GM18508 (cell line): ENCODE measurements around the gene GRID1.
A peak's percentile ranks its signal among the peaks of the same experiment; 100 is the strongest.
"Not testable (repeated sequence)": the region's sequence is repeated elsewhere in the genome, so short reads cannot be mapped to it uniquely, and the experiment has no call there.

Source experiments
- ATAC-seq: cut with Tn5 transposase; IDR thresholded peaks from one replicate; pipeline ENCODE4 v1.9.1; 2021; ENCODE audit warnings: moderate number of reproducible peaks; ENCODE audit not compliant: insufficient read depth, unreplicated experiment

Gene GRID1

DNA sequence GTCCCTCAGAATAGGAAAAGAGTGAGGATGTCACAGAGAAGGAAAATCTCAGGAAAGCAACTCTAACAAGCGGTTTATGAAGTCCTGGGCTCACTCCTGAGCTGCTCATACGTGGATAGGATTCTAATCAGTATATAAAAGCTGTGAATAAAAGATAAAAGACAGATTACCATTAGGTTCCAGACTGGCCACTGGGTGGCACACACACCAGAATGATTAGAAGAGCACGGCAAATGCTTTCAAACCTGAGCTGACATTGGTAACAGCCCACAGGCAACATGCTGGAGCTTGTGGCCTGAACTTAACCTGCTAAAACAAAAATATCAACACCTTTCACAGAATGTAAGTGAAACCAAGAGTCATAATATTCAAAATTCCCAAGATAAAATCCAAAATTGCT is 370.8 kb downstream of the GRID1 start:
- ATAC-seq, result no peak

DNA sequence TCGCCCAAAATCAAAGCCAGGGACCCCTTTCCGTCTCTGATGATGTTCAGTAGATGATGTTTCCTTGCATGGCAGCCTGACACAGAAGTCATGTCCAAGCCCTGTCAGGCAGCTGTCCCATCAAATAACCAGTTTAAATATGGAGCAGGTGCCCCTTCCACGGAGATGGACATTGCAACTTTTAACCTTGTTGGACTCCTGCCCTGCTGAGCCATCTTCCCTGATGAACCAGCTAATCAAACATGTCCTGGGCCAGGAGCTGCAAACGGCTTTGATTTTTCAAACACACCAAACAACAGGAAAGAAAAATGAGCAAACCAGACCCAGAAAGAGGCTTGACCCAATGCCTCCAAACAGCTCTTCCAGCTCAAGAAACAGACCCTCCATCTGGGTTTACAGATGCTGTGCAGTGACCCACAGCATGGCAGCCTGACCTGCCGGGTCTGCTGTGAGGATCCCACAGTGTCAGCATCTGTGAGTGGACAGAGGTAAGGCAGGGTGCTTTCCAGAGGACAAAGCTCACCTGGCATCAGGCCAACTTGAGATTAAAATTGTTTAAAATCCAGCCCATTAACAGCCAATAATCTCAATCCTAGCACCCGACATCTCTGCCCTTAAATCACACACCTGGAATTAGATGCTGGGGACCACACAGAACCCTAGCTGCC is 372.6 kb downstream of the GRID1 start:
- ATAC-seq, result no peak

DNA sequence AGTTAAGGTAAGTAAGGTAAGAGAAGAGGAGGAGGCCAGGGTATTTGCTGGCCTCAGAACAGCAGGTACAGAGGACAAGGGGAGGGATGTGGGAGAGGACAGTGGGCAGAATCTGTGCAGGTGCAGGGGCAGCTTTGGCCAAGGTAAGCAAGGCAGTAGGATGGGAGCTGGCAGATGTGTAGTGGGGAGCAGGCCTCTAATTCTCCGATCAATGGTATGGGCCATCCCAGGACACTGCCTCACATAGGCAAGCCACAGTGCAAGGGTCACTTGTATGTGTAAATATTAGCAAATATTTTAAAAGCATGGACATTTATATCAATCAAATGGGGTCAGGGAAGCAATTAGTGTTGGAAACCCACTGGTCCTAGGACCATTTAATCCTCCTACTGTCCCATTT is 373.5 kb downstream of the GRID1 start:
- no peak for ATAC-seq

DNA sequence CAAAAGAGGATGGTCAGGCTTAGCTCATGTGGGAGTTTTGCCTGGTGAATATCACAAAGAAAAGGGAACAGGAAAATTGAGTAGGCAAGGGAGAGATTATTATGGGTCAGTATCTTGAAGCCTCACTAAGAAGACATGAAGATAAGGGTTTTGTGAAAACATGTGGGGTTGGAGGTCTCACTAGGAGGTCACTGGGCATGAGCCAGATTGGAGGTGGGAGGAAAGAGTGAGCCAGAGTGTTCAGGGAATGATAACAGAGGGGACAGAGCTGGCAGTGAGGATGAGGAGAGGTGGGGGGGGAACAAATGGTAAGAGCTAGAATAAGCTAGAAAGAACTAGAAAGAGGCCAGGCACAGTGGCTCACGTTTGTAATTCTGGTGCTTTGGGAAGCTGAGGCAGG is 374.3 kb downstream of the GRID1 start:
- ATAC-seq, result no peak

DNA sequence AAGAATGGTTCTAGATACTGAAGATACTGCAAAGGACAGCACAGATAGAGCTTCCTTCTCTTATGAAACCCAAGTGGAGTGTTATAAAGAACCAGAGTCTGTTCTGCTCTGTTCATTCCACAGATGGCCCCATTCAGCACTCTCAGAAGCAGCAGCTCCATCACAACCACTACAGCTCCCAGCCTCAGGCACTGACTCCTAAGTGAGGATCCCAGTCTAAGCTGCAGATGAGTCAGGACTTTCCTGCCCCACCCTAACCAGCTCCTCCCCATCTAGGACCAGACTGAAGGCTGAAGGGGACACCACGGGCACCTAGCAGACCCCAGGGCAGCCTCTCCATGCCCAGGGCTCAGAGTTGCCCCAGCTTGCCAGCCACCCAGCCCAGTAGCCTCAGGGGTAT is 379.8 kb downstream of the GRID1 start:
- no peak for ATAC-seq

DNA sequence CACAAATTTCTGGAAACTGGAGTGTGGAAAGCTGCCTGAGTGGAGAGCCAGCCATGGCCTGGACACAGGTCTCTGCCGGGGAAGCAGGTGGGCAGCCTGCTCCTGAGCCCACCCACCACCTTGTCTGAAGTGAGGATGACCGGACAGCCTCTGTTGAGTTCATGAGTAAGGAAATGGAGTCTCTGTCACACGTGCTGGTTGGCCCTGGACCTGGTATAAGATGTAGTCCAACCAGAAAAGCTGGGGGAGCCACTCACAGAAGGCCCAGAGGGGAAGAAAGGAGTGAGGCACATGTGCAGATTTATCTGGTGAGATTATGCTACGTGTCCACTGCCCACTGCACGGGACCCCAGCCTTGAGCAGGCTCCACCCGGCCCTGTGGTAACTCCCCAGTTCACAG is 383.5 kb downstream of the GRID1 start:
- no peak for ATAC-seq

DNA sequence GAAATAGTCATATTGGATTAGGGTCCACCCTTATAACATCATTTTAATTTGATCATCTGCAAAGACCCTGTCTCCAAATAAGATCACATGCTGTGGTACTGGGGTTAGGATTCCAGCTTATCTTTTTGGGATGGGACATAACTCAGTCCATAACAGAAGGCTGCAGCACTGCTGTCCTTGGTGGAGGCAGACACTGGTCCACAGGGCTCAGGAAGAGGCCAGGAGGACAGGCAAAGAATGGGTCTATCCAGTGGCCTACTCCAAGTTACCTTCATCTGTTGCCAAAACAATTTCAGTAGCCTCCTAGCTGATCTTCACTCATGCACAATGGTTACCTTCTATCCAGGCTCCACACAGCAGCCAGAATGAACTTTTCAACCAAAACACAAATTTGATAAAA is 387.0 kb downstream of the GRID1 start:
- ATAC-seq, result no peak

DNA sequence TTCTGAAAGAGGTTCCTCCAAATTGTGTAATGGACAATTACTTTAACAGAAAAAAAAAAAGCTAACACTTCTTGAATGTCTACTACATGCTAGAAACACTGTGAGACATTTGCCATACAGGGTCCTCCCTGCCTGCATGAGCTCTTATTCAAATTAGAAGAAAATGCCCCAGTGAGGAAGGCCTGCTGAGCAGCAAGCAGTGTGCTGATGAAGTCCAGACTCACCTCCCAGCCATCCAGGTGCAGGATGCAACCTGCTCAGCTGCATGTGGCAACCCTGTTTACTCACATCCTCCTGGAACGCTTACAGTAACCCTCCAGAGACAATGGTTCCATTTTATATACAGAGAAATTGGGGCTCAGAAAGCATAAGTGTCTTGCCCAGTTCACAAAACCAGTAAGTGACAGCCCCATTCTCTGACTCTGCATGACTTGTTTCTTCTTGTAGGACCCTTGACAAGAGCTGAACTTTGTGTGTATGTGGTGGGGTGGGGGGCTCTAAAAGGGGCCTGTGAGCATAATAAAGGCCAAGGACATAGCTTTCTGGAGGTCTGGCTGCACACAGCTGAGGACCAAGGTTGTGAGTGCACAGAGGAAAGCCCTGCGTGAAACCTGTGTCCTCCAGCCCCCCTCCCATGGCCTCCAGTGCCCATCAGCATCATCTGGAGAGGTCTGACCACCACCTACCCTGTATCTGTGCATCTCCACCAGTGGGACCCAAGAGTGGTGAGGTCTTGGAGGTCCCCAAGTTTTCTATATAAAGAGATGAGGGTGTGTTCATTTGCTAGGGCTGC is 387.8 kb downstream of the GRID1 start:
- no peak for ATAC-seq

DNA sequence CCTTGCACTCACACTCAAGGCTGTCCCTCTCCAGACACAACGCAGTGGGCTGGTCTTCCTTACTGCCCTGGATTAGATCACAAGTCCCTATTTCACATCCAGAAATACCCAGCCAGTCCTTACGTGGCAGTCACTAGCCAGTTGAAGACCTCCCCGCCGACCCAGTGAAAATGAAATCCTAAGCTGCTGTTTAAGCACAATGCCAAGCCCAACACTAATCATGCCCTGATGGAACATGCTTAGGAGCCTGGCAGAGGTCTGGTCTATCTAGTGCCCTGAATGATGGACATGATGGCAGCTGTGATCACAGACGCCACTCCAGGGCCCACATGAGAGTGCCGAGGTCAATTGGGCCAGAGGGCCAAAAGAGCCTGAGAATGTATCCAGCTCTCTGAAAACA is 389.0 kb downstream of the GRID1 start:
- ATAC-seq, result no peak

DNA sequence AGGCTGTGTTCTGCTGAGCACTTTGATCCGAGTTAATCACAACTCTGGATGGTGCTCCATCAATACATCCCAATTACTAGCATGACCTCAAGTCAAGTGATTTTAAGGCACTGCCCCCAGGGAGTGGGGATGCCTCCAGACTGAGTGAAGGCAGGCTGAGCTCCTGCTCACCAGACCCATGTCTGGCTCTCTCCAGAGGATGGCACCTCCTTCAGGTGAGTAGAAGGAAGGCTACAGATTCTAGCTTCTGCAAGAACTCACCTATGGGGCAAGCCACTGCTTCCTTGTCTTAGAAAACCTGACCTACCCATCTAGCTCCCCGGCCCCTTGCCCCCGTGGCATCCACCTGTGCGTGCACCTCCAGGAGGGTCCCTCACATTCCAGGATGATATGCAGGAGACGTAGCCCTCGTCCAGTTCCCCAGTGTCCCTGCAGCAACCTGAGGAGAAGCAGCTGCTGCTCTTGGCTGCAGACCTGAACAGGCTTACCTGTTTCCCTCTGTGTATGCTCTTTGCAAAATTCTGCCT is 390.3 kb downstream of the GRID1 start:
- no peak for ATAC-seq

DNA sequence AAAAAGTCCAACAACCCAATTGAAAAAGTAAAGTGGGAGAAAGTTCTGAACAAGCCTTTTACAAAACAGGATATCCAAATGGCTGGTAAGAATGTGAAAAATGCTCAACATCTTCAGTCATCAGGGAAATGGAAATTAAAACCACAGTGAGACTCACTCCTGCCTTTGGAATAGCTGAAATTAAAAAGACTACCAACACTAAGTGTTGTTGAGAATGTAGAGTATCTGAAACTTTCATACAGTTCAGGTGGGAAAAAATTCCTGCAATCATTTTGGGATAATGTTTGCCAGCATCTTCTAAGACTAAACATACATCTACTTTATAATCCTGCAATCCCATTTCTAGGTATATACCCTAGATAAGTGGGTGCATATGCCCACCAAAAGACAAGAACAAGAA is 395.1 kb downstream of the GRID1 start:
- no peak for ATAC-seq

DNA sequence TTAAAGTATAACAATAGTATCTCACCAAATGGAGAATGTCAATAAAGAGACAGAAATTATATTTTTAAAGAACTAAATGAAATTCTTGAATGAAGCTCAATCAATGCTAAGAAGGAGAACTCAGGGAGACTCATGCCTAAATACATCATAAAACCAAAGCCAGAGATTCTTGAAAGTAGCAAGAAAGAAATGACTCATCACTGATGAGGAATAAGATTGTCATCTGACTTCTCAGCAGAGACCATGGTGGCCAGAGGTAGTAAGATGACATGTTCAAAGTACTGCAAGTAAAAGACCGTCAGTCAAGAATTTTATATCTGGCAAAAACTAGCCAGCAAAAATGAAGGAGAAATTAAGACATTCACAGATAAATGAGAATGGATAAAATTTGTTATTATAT is 399.0 kb downstream of the GRID1 start:
- peak; percentile 88 for ATAC-seq

DNA sequence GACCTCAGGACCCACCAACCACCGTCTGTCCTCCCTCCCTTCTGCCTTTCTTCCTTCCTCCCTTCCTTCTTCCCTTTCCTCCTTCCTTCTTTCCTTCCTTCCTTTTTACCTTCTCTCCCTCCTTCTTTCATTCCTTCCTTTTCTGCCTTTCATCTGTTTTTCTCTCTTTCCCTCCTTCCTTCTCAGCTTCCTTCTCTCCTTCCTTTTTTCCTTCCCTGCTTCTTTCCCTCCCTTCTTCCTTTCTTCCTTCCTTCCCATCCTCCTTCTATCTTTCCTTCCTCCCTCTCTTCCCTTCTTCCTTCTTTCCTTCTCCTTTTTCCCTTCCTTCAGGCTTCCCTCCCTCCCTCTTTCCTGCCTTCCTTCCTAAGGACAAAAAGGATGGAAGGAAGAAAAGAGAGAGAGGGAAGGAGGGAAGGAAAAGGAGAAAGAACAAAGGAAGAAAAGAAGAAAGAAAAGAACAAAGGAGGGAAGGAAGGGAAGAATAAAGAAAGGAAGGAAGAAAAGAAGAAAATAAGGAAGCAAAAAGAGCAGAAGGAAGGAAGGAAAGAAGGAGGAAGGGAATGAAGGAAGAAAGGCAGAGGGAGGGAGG is 405.0 kb downstream of the GRID1 start:
- ATAC-seq, result no peak

DNA sequence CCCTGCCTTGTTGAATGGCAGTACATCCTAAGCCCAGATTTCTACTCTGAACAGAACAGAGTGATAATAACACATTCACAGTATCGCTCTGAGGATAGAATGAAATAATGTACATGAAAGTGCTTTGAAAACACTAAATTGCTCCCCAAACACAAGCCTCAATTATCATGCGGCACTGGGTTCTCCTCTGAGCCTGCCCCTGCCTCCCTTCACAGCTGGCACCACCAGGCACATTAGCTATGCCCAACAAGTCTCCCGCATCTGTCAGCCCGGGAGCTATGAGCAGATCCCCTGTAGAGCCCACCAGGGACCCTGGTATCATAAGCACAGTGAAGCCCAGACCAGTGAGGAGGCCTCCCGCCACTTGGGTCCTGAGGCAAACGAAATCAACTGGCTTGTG is 405.5 kb downstream of the GRID1 start:
- ATAC-seq, result no peak

DNA sequence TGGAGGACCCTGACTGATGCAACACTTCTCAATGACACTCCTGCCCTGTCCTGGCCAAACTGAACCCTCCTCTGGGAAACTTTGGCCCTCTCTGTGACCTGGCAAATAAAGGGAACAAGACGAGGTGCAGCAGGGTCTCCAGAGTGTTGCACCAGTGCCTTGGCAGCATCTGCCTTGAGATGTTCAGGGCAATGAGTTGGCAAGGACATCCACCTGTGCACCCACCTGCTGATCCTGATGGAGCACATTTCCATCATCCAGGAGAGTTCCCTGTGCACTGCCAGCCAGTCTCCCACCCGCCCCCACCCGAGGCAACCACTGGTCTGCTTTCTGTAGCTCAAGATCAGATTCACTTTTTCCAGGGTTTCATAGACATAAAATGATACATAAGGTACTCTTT is 407.4 kb downstream of the GRID1 start:
- ATAC-seq, result no peak

DNA sequence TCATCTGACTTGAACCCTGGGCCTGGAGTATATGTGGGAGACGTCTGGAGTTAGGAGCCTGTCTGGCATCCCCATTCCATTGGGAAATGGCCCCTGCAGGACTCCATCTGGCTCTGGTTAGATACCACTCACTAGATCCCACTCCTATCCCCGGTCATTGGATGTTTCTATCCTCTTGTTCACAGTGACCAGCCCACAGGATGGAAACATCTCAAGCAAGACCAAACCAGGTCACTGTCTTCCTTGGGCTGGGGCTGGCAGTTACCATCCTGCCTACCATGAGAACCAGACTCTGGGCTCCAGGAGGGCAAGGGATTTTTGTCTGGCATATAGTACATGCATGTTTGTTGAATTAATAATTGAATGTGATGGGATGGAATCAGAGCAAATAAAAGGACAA is 415.7 kb downstream of the GRID1 start:
- ATAC-seq, result no peak

DNA sequence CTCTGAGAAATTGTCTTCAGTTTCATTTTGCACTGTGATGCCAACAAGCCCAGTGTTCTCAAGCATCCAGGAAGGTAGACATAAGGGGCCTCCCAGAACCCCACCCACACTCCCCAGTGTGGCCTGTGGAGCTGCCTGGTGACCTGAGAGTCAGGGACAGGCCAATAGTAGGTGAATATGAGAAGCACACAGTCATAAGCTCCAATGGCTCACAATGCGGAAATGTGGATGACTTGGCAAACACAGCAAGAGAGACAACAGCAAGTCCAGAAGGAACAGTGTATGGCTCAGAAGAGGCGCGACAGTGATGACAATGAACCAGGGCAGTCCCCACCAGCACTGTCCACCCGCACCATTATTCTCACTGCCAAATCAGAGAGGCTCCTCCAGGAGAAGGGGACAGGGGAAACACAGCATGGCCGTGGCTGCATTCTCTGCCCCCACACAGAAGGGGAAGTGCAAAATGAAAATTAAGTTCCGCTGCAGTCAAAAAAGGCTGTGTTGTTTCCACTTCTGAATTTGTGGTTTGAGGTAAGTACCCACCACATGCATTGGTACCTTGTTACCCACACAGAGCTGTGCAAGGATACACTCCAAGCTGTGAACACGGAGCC is 419.8 kb downstream of the GRID1 start:
- ATAC-seq, result peak; percentile 86

DNA sequence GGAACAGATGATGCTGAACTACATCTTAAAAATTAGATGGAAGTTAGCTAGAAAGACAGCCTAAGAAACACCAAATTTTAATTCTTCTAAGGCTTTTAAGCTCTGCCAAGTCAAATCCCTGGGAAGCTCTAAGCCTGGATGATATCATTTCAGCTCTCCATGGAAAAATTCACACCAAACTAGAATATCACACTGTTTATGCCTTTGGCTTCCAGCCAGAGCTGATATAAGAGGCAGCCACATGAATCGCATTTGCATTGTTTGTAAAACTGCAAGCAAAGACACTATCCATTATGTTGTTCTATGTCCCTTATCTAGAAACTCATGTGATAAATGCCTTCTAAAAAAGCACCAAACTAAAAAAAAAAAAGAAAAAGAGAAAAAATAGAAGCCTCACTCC is 430.4 kb downstream of the GRID1 start:
- no peak for ATAC-seq

DNA sequence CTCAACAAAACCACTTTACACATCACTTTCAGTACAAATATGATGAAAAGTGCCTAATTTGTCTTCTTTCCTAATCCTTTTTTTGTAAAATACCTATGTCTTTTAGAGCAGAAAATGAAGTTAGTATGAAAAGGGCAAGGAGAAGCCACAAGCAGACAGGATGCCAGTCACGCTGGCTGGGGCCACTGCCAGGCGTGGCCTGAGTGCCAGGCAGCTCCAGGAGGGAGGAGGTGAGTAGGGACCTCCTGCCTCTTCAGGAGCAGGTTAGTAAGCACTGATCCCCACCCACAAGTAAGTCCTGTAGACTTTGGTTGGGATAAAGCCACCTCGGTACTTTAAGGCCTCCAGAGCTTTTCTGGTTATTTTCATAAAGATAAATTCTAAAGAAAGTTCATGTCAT is 432.0 kb downstream of the GRID1 start:
- no peak for ATAC-seq

DNA sequence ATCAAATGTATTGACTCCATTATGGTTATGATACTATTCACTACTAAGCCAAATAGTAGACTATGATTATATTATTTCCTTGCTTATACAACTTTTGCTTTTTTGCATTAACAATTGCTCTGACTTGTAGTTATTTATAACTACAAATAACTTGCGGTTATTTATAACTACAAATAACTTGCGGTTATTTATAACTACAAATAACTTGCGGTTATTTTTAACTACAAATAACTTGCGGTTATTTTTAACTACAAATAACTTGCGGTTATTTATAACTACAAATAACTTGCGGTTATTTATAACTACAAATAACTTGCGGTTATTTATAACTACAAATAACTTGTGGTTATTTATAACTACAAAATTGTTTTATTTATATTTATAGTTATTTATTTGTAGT is 436.6 kb downstream of the GRID1 start:
- ATAC-seq, result not testable (repeated sequence)
